ENCODE data around the gene STOML2.

Gene STOML2

GRCh38 chr9:35071814-35072460 is 31.0 kb downstream of the STOML2 start:
- peak; percentile 2 for DNase-seq

GRCh38 chr9:35070823-35071813 is 31.8 kb downstream of the STOML2 start:
- DNase-seq, result no peak

- DNase-seq, result no peak
Observed at GRCh38 chr9:35069020-35069419, 33.9 kb downstream of the STOML2 start.

DNA sequence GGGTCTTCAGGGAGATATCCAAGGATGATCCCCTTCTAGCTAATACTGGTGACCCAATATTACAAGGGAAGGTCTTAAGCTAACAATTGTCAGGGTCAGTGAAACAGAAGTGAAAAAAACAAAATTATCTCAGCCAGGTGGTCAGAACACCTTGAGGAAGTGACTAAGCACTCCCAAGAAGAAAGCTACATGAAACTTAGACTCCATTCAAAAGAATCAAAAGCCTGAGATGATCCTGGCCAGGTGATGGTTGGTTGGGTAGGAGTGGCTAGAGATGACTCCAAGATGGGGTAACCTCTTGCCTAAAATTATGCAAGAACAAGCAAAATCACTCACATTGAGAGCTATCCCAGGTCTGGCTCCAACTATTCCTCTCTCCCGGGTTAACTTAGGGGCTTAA is 35.9 kb downstream of the STOML2 start:
- no peak for DNase-seq

DNA sequence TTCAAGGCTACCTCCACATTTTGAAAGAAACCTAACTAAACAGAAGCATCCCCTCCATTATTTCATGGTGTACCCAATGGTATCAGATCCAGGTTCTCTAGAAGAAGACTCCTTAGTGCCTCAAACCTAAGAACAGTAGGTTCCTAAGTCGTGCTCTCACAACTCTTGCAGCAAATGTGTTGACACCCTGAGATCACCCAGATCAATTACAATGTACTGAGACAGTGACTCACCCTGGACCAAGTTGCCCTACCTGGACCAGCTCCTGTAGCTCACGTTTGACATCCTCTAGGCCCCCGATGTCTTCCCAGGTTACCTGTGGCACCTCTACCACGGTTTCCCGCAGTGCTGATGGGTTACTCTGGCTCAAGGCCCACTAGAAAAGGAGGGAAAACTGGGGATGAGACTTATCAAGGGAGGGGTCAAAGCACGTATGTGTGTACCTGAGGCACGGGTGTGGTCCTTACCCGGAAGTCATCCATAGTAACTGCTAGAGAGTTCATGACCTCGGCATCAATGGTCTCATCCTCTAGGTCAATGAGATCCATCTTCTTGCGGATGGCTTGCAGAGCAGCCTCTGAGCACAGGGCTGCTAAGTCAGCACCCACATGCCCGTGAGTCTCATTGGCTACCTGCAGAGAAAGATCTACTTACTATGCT is 42.3 kb downstream of the STOML2 start:
- no peak for DNase-seq

- DNase-seq, result no peak
Observed at GRCh38 chr9:35059438-35059837, 43.5 kb downstream of the STOML2 start.

GRCh38 chr9:35057271-35057620 is 45.7 kb downstream of the STOML2 start:
- no peak for DNase-seq

DNA sequence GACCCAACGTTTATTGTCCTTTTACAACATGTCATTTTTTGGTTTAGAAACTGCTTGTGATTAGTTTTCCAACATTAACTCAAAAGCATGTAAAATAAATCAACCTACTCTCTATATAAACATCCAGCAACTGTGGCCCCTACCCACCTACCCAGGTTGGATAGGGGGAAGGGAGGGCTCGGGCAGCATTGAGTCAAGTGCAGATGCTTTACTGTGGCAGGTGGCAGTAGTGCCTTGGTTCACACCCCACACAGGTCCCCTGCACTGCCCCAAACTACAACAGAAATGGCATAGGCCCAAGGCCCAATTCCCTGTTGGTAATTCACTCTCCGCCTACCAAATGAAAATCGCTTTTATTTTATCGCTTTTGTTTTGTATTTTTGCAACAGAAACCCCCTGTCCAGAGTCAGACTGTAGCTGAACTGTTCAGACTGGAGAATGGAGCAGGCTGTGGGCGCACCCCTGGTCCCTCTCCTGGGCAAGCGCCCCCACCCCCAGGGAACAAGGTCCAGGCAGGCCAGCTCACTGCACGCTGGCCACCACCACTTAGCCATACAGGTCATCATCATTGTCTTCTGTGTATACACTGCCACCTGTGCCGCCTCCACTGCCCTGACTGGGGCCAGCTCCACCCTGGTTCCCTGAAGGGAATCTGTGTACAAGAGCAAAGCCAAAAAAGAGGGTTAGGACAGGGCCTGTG is 46.2 kb downstream of the STOML2 start:
- no peak for DNase-seq

DNA sequence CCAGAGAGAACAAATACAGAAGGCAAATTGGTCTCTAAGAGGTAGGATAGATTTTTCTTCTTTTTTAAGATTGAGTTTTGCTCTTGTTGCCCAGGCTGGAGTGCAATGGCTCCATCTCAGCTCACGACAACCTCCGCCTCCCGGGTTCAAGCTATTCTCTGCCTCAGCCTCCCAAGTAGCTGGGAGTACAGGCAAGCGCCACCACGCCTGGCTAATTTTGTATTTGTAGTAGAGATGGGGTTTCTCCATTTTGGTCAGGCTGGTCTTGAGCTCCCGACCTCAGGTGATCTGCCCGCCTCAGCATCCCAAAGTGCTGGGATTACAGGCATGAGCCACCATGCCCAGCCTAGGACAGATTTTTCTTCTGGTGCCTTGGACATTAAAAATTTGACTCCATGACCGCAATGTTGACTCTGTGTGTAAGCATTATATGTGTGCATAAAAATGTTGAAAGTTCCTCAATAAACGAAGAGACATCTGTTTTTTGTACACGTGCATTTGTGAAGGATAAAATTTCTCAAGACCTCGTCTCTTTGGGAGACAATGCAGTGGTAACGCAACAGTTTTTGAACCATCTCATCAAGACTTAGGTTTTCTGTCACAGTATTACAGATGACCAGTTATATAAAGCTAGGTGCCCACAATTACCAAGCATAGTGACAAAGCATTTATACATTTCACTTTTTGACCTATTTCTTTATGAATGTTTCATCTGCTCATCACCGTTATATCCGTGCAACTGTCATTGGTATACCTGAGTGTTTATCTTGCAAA is 47.9 kb downstream of the STOML2 start:
- DNase-seq, result no peak

DNA sequence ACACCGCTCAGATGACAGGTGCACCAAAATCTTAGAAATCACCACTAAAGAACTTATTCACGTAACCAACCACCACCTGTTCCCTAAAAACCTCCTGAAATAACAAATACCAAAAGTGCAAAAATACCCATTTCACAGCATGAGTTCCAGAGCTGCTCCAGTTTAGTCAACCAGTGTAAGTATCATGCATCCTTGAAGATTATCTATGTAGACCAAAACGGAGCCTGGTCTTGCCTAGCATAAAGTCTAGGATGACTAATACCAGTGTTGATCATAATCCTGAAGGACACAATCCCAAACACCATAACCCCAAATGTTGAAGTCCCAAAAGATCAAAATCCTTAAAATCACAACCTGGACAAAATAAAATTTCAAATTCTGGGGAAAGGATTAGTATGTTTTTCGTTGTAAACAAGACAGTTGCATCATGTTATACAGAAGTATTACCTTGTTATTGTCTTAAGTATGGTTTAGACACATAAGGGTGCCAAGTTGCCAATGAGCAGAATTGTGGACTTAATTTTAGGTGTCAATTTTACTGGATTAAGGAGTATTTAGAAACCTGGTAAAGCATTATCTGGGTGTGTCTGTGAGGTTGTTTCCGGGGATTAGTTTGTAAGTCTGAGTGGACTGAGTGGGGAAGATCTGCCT is 48.6 kb downstream of the STOML2 start:
- DNase-seq, result no peak

- no peak for DNase-seq
Observed at GRCh38 chr9:35051069-35051967, 51.6 kb downstream of the STOML2 start.

Measured in NCI-H1436 treated with DMSO at 0.1 percent for 48 hours (cell line).